Measurements from ENCODE around the gene RPL7A.
"Not testable (repeated sequence)": the region's sequence is repeated elsewhere in the genome, so short reads cannot be mapped to it uniquely, and the experiment has no call there.

RPL7A gene

GRCh38 chr9:133347985-133348717 lies at the start of gene RPL7A, which contains the start of gene MED22:
Gene RPL7A, plus strand, starts transcription at chr9:133348218. Its CDS starts 26 bp downstream, at chr9:133348244.
Gene MED22, minus strand, starts transcription at chr9:133348131. Its CDS starts 1,469 bp downstream, at chr9:133346662.
- Mint-ChIP-seq H3K36me3 (ENCODE audit: low read depth) (peaks cover 98% of the 10 kb centered on the region), H3K27me3 (no peaks in the 10 kb centered on the region), H3K4me3 (peak within 1 kb of the TSS; percentile 85), H3K4me1 (ENCODE audit: low read depth) (peaks cover 64% of the 10 kb centered on the region), H3K27ac (peak within 1 kb of the TSS; percentile 96), H3K9me3 (no peaks in the 10 kb centered on the region)
- intact Hi-C loops (cut with micrococcal nuclease) = loop anchor here (1.0 kb wide), 2 partner anchors 8 to 12 kb away; partner anchors contain the start of genes SURF1, SURF2 and SURF6

DNA sequence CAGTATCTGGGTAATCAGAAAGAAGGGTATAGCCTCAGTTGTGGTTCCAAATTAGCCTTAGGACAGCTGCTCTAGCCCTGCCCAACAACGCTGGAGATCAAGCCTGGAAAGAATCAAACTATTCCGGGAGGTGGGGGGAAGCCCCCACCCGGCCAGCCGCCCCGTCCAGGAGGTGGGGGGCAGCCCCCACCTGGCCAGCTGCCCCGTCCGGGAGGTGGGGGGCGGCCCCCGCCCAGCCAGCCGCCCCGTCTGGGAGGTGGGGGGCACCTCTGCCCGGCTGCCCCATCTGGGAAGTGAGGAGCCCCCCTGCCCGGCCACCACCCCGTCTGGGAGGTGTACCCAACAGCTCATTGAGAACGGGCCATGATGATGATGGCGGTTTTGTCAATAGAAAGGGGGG lies 48.0 kb upstream of the RPL7A start:
- H3K4me3 Mint-ChIP-seq; H3K27me3 Mint-ChIP-seq; H3K36me3 Mint-ChIP-seq (ENCODE audit: low read depth); H3K27ac Mint-ChIP-seq; H3K9me3 Mint-ChIP-seq; intact Hi-C loops (cut with micrococcal nuclease); H3K4me1 Mint-ChIP-seq (ENCODE audit: low read depth): not testable (repeated sequence)

GRCh38 chr9:133301253-133302230 lies 46.5 kb upstream of the RPL7A start:
- Mint-ChIP-seq H3K4me3 (no peak overlapping the region), H3K9me3 (no peaks in the 10 kb centered on the region), H3K27ac (no peak overlapping the region), H3K27me3 (peaks cover 6% of the 10 kb centered on the region), H3K36me3 (ENCODE audit: low read depth) (no peaks in the 10 kb centered on the region), H3K4me1 (ENCODE audit: low read depth) (no peaks in the 10 kb centered on the region)
- intact Hi-C loops (cut with micrococcal nuclease) = no loop called here

- no peaks in the 10 kb centered on the region for H3K9me3 Mint-ChIP-seq
- no peak overlapping the region for H3K27ac Mint-ChIP-seq
- H3K27me3 Mint-ChIP-seq = peaks cover 2% of the 10 kb centered on the region
- H3K4me3 Mint-ChIP-seq = no peak overlapping the region
- no peaks in the 10 kb centered on the region for H3K4me1 Mint-ChIP-seq (ENCODE audit: low read depth)
- no peaks in the 10 kb centered on the region for H3K36me3 Mint-ChIP-seq (ENCODE audit: low read depth)
- intact Hi-C loops (cut with micrococcal nuclease) = no loop called here
Observed at GRCh38 chr9:133303266-133304157, 44.5 kb upstream of the RPL7A start.

- Mint-ChIP-seq H3K9me3 (peaks cover 1% of the 10 kb centered on the region), H3K27ac (no peak overlapping the region), H3K27me3 (peaks cover 3% of the 10 kb centered on the region), H3K4me3 (no peak overlapping the region), H3K36me3 (ENCODE audit: low read depth) (no peaks in the 10 kb centered on the region), H3K4me1 (ENCODE audit: low read depth) (no peaks in the 10 kb centered on the region)
- intact Hi-C loops (cut with micrococcal nuclease) = no loop called here
Observed at GRCh38 chr9:133304158-133304470, 43.9 kb upstream of the RPL7A start.

DNA sequence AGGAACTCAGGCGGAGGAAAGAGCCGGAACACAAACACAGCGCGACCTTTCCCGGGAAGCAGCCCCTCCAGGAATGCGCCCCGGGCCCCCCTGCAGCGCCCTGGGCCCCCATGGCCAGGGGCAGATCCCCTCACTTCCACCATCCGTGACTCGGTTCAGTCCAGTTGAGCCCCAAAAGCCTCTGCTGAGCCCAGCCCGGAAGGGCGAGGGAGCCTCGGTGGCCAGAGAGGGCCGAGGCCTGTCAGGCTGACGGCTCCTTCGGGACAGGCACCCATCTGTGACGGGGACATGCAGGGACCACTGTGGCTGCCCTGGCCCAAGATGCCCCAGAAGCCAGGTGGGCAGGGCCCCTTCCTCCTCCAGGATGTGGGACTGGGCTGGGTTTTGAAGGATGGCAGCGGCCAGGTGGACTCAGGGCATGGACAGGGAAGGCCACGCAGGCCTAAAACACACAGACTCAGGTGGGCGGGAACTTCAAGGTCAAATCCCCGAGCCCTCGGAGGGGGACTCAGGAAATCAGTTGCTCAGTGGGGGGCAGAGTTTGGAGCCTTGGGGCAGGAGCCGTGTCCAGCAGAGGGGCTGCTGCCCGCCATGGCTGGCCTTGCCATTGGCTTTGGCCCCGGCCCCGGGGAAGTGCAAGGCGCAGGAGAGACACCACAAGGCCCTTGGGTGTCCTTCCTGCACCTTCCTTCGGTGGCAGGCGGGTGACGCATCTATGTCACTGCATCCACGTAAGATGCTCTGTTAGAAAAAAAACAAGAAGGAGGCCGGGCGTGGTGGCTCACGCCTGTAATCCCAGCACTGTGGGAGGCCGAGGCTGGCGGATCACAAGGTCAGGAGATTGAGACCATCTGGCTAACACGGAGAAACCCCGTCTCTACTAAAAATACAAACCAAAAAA lies 43.3 kb upstream of the RPL7A start:
- peaks cover 3% of the 10 kb centered on the region for H3K27me3 Mint-ChIP-seq
- no peaks in the 10 kb centered on the region for H3K4me1 Mint-ChIP-seq (ENCODE audit: low read depth)
- intact Hi-C loops (cut with micrococcal nuclease) = no loop called here
- H3K27ac Mint-ChIP-seq = no peak overlapping the region
- H3K36me3 Mint-ChIP-seq (ENCODE audit: low read depth) = no peaks in the 10 kb centered on the region
- H3K4me3 Mint-ChIP-seq = no peak overlapping the region
- H3K9me3 Mint-ChIP-seq = peaks cover 7% of the 10 kb centered on the region

GRCh38 chr9:133305731-133306130 lies 42.3 kb upstream of the RPL7A start:
- Mint-ChIP-seq H3K4me3 (no peak overlapping the region), H3K27ac (no peak overlapping the region), H3K36me3 (ENCODE audit: low read depth) (no peaks in the 10 kb centered on the region), H3K9me3 (peaks cover 11% of the 10 kb centered on the region), H3K4me1 (ENCODE audit: low read depth) (no peaks in the 10 kb centered on the region), H3K27me3 (peaks cover 3% of the 10 kb centered on the region)
- intact Hi-C loops (cut with micrococcal nuclease) = no loop called here

- Mint-ChIP-seq H3K4me1 (ENCODE audit: low read depth) (no peaks in the 10 kb centered on the region), H3K36me3 (ENCODE audit: low read depth) (no peaks in the 10 kb centered on the region), H3K4me3 (no peak overlapping the region), H3K27ac (no peak overlapping the region), H3K9me3 (peaks cover 11% of the 10 kb centered on the region), H3K27me3 (peaks cover 3% of the 10 kb centered on the region)
- intact Hi-C loops (cut with micrococcal nuclease) = no loop called here
Observed at GRCh38 chr9:133306242-133307204, 41.5 kb upstream of the RPL7A start.

DNA sequence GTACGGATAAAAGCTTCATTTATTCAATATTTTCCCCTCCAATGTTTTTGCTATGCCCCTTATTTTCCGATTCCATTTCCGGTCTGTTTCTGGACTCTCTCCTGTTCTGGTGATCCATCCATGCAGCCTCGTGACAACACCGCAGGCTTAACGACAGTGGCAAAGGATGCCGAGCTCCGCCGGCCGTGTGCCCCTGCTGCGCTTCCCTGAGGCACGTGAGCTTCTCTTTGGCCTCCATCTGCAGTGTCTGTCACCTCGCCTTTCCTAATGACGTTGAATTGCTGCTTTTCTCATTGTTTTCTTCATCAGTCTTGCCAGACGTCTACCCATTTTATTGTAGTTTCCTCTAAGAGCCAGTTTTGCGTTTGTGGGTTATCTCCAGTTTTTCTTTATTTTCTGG lies 40.7 kb upstream of the RPL7A start:
- Mint-ChIP-seq H3K4me1 (ENCODE audit: low read depth) (no peaks in the 10 kb centered on the region), H3K27ac (no peak overlapping the region), H3K9me3 (peaks cover 11% of the 10 kb centered on the region), H3K4me3 (no peak overlapping the region), H3K36me3 (ENCODE audit: low read depth) (no peaks in the 10 kb centered on the region), H3K27me3 (peaks cover 1% of the 10 kb centered on the region)
- intact Hi-C loops (cut with micrococcal nuclease) = no loop called here

GRCh38 chr9:133309608-133310007 lies 38.4 kb upstream of the RPL7A start:
- no peak overlapping the region for H3K27ac Mint-ChIP-seq
- H3K27me3 Mint-ChIP-seq = peaks cover 3% of the 10 kb centered on the region
- H3K4me1 Mint-ChIP-seq (ENCODE audit: low read depth) = no peaks in the 10 kb centered on the region
- no peaks in the 10 kb centered on the region for H3K36me3 Mint-ChIP-seq (ENCODE audit: low read depth)
- H3K4me3 Mint-ChIP-seq = no peak overlapping the region
- intact Hi-C loops (cut with micrococcal nuclease) = no loop called here
- peaks cover 11% of the 10 kb centered on the region for H3K9me3 Mint-ChIP-seq

DNA sequence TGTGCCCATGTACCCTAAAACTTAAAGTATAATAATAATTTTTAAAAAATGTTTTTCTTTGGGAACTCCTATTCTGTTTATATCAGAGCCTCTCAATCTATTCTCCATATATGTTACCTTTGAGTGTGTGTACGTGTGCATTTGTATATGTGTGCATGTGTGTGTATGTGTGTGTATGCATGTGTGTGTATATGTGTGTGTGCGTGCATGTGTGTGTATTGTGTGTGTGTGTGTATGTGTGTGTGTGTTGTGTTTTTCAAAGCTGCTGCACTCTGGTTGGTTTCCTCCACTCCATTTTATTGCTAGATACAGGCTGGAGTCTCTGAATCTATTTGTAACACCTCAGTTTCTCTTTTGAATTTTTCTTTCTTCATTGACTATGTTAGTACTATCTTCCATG lies 32.0 kb upstream of the RPL7A start:
- H3K4me3 Mint-ChIP-seq = no peak overlapping the region
- intact Hi-C loops (cut with micrococcal nuclease) = no loop called here
- H3K4me1 Mint-ChIP-seq (ENCODE audit: low read depth) = no peaks in the 10 kb centered on the region
- no peaks in the 10 kb centered on the region for H3K9me3 Mint-ChIP-seq
- H3K27ac Mint-ChIP-seq = no peak overlapping the region
- H3K27me3 Mint-ChIP-seq = peaks cover 2% of the 10 kb centered on the region
- H3K36me3 Mint-ChIP-seq (ENCODE audit: low read depth) = no peaks in the 10 kb centered on the region

DNA sequence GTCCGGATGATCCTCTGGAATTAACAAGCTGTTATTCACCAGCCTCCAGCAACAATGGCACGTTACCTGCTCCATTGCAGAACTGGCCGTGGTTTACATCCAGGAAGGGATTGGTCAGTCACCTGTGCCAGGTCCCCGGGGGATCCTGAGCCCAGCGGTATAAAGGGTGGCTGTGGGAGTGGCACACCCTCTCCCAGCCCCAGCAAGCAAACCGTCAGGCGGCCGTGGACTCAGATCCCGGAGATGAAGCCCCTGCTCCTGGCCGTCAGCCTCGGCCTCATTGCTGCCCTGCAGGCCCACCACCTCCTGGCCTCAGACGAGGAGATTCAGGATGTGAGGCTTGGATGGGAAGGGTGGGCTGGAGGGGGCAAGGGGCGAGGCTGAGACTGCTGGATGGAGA lies 30.5 kb upstream of the RPL7A start:
- intact Hi-C loops (cut with micrococcal nuclease); H3K4me1 Mint-ChIP-seq (ENCODE audit: low read depth); H3K4me3 Mint-ChIP-seq: not testable (repeated sequence)

More for the DNA sequence above, 30.5 kb upstream of the RPL7A start:
- H3K9me3 Mint-ChIP-seq; H3K27ac Mint-ChIP-seq; H3K27me3 Mint-ChIP-seq; H3K36me3 Mint-ChIP-seq (ENCODE audit: low read depth): not testable (repeated sequence)
